ENCODE data around the gene PMM1.
"Not testable (repeated sequence)": the region's sequence is repeated elsewhere in the genome, so short reads cannot be mapped to it uniquely, and the experiment has no call there.

Gene PMM1

GRCh38 chr22:41596776-41597634, 7.4 kb upstream of the PMM1 start:
- peak; percentile 45 for DNase-seq

- no peak for DNase-seq
These were observed 6.1 kb upstream of the PMM1 start for GRCh38 chr22:41595703-41596102.

GRCh38 chr22:41593336-41593960, 3.8 kb upstream of the PMM1 start:
- not testable (repeated sequence) for DNase-seq

- DNase-seq: no peak
These were observed 2.3 kb downstream of the PMM1 start for GRCh38 chr22:41587347-41587723.

- DNase-seq: no peak
These were observed 3.7 kb downstream of the PMM1 start for GRCh38 chr22:41585898-41586297.

GRCh38 chr22:41584881-41585280, 4.8 kb downstream of the PMM1 start:
- DNase-seq: no peak

- DNase-seq: no peak
These were observed 6.9 kb downstream of the PMM1 start for GRCh38 chr22:41582694-41583093.

- no peak for DNase-seq
These were observed 9.7 kb downstream of the PMM1 start for GRCh38 chr22:41579997-41580355.

- DNase-seq: no peak
These were observed 10.2 kb downstream of the PMM1 start for GRCh38 chr22:41579297-41579996.

- DNase-seq: no peak
These were observed 10.8 kb downstream of the PMM1 start for GRCh38 chr22:41578818-41579217.

- no peak for DNase-seq
These were observed 11.5 kb downstream of the PMM1 start for GRCh38 chr22:41578114-41578513.

GRCh38 chr22:41576877-41577276, 12.8 kb downstream of the PMM1 start:
- DNase-seq: peak; percentile 49

- no peak for DNase-seq
These were observed 14.1 kb downstream of the PMM1 start for GRCh38 chr22:41575533-41575932.

- DNase-seq: no peak
These were observed 14.7 kb downstream of the PMM1 start for GRCh38 chr22:41574847-41575381.

- DNase-seq: no peak
These were observed 16.0 kb downstream of the PMM1 start for GRCh38 chr22:41573677-41574076.

- DNase-seq: not testable (repeated sequence)
These were observed 17.3 kb downstream of the PMM1 start for GRCh38 chr22:41572305-41572704.

GRCh38 chr22:41571786-41572185, 17.9 kb downstream of the PMM1 start:
- no peak for DNase-seq

GRCh38 chr22:41570221-41570620, 19.4 kb downstream of the PMM1 start:
- no peak for DNase-seq

GRCh38 chr22:41568811-41569210, 20.8 kb downstream of the PMM1 start:
- DNase-seq: no peak

- DNase-seq: no peak
These were observed 22.2 kb downstream of the PMM1 start for GRCh38 chr22:41567512-41567768.

- DNase-seq: peak; percentile 64
These were observed 24.1 kb downstream of the PMM1 start for GRCh38 chr22:41565403-41566054.

- DNase-seq: no peak
These were observed 25.1 kb downstream of the PMM1 start for GRCh38 chr22:41564563-41564962.

GRCh38 chr22:41563051-41563711, 26.5 kb downstream of the PMM1 start:
- DNase-seq: no peak

Data from activated CD4-positive, alpha-beta T cell treated with anti-CD3 and anti-CD28 coated beads, Interleukin-10, Interleukin-2, amounts not matched to agents 100 ng/mL and 50 ng/mL, durations not matched to agents 16 hours and 8 hours (primary cell).